ENCODE results near the gene FBRSL1.

FBRSL1 gene

GRCh38 chr12:132508860-132509732 lies 19.1 kb downstream of the FBRSL1 start:
- in situ Hi-C loops (cut with MboI; ENCODE audit: low sequenced_read_pairs): no loop called here

GRCh38 chr12:132510111-132510724 lies 20.3 kb downstream of the FBRSL1 start:
- in situ Hi-C loops (cut with MboI; ENCODE audit: low sequenced_read_pairs): no loop called here

GRCh38 chr12:132510746-132511477 lies 21.0 kb downstream of the FBRSL1 start:
- in situ Hi-C loops (cut with MboI; ENCODE audit: low sequenced_read_pairs): no loop called here

- in situ Hi-C loops (cut with MboI; ENCODE audit: low sequenced_read_pairs): no loop called here
Observed at GRCh38 chr12:132511516-132512196, 21.7 kb downstream of the FBRSL1 start.

GRCh38 chr12:132512197-132513069 lies 22.5 kb downstream of the FBRSL1 start:
- in situ Hi-C loops (cut with MboI; ENCODE audit: low sequenced_read_pairs): no loop called here

- in situ Hi-C loops (cut with MboI; ENCODE audit: low sequenced_read_pairs): no loop called here
Observed at GRCh38 chr12:132513070-132513398, 23.1 kb downstream of the FBRSL1 start.

GRCh38 chr12:132513458-132514135 lies 23.6 kb downstream of the FBRSL1 start:
- in situ Hi-C loops (cut with MboI; ENCODE audit: low sequenced_read_pairs): no loop called here

- in situ Hi-C loops (cut with MboI; ENCODE audit: low sequenced_read_pairs): no loop called here
Observed at GRCh38 chr12:132514216-132514820, 24.4 kb downstream of the FBRSL1 start.

GRCh38 chr12:132514838-132515237 lies 24.9 kb downstream of the FBRSL1 start:
- in situ Hi-C loops (cut with MboI; ENCODE audit: low sequenced_read_pairs): no loop called here

GRCh38 chr12:132516095-132517012 lies 26.4 kb downstream of the FBRSL1 start:
- in situ Hi-C loops (cut with MboI; ENCODE audit: low sequenced_read_pairs): no loop called here

GRCh38 chr12:132517013-132517739 lies 27.2 kb downstream of the FBRSL1 start:
- in situ Hi-C loops (cut with MboI; ENCODE audit: low sequenced_read_pairs): no loop called here

- in situ Hi-C loops (cut with MboI; ENCODE audit: low sequenced_read_pairs): no loop called here
Observed at GRCh38 chr12:132517740-132518100, 27.8 kb downstream of the FBRSL1 start.

GRCh38 chr12:132518354-132518992 lies 28.5 kb downstream of the FBRSL1 start:
- in situ Hi-C loops (cut with MboI; ENCODE audit: low sequenced_read_pairs): no loop called here

- in situ Hi-C loops (cut with MboI; ENCODE audit: low sequenced_read_pairs): no loop called here
Observed at GRCh38 chr12:132520421-132521199, 30.7 kb downstream of the FBRSL1 start.

GRCh38 chr12:132521200-132521580 lies 31.2 kb downstream of the FBRSL1 start:
- in situ Hi-C loops (cut with MboI; ENCODE audit: low sequenced_read_pairs): no loop called here

- in situ Hi-C loops (cut with MboI; ENCODE audit: low sequenced_read_pairs): no loop called here
Observed at GRCh38 chr12:132521712-132522292, 31.9 kb downstream of the FBRSL1 start.
